GM18505 (cell line): ENCODE measurements around the gene RAPGEF5.

ENCODE experiments used
- ATAC-seq: cut with Tn5 transposase; IDR thresholded peaks from one replicate; pipeline ENCODE4 v1.9.1; 2021; ENCODE audit not compliant: unreplicated experiment
- POLR2A ChIP-seq: IDR thresholded peaks from 4 replicates; pipeline ENCODE4 v1.6.1; 2011; ENCODE audit warnings: borderline replicate concordance; ENCODE audit not compliant: insufficient read depth, insufficient read length; ENCODE audit errors: extremely low read depth

Gene RAPGEF5

GRCh38 chr7:22390516-22390915 is 33.6 kb upstream of the RAPGEF5 start:
- no peak for ATAC-seq
- no peak for TF ChIP-seq POLR2A

- TF ChIP-seq POLR2A = no peak
- no peak for ATAC-seq
Observed at GRCh38 chr7:22389892-22390291, 32.9 kb upstream of the RAPGEF5 start.

GRCh38 chr7:22387583-22387982 is 30.6 kb upstream of the RAPGEF5 start:
- no peak for ATAC-seq
- TF ChIP-seq POLR2A = no peak

DNA sequence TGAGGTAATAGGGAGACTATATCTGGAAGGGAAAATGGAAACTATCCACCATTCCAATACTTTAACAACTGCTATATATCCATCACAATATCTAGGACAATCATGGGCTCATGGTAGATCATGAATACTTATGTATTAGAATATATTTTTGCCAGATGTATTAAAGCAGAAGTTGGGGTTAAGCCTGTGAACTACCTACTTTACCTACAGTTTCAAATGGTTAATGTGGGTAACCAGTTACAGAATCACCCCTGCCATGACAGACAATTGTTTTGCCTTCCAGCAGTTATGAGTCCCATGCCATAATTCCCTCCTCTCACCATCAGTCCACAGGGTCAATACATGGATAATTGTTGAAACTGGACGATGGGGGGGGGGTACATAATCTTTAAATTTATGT is 29.9 kb upstream of the RAPGEF5 start:
- ATAC-seq = peak; percentile 50
- TF ChIP-seq POLR2A = no peak

GRCh38 chr7:22386206-22386858 is 29.4 kb upstream of the RAPGEF5 start:
- TF ChIP-seq POLR2A = no peak
- peak; percentile 60 for ATAC-seq

- TF ChIP-seq POLR2A = no peak
- ATAC-seq = no peak
Observed at GRCh38 chr7:22385326-22385725, 28.4 kb upstream of the RAPGEF5 start.

DNA sequence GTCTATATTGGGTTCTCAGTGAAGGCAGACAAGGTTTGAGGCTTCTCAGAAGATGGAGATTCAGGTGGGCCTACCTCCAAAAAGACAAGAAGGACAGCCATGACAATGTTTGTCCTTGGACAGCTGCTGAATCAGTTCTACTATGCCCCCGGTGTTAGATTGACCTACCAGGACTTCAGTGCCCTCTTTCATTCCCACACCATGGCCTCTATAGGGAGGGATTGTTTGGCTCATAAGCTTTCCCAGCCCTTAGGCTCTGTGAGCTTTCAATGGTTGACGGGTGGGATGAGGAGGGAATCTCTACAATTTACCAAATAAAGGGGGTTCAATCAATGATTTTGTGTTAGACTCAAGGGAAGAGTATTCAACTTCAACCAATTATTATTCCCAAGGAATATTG is 23.4 kb upstream of the RAPGEF5 start:
- ATAC-seq = no peak
- TF ChIP-seq POLR2A = no peak

DNA sequence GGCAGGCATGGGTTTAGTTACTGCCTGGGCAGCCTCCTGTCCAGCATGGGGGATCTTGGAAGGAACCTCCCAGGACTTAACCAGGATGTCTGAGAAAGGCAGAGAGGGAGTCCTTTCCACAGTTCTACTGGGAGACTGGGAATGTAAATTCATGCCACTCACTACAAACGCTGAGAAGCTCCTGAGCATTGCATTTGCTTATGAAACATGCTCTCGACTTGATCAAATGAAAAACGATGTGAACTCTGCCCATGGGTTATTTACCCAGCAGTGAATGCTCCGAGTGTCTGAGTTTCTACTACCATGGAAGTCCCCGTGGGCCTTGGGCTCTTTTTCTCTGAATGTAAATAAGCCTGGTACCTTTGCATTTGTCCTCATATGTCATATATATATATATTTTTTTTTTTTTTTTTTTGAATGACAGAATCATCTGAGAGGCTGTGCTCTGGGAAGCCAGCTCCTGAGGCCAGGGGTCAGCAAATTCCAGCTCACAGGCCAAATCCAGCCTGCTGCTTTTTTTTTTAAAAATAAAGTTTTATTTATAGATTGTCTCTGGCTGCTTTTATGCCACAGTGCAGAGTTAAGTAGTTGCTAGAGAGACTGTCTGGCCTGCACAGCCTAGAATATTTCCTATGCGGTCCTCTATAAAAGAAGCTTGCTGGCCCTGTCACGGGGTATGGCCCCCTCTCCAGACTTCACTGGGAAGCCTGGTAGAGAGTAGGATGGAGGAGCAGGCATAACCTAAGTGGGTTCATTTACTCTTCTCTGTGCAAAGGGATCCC is 21.4 kb upstream of the RAPGEF5 start:
- ATAC-seq = no peak
- no peak for TF ChIP-seq POLR2A

- TF ChIP-seq POLR2A = no peak
- no peak for ATAC-seq
Observed at GRCh38 chr7:22377703-22378102, 20.7 kb upstream of the RAPGEF5 start.

DNA sequence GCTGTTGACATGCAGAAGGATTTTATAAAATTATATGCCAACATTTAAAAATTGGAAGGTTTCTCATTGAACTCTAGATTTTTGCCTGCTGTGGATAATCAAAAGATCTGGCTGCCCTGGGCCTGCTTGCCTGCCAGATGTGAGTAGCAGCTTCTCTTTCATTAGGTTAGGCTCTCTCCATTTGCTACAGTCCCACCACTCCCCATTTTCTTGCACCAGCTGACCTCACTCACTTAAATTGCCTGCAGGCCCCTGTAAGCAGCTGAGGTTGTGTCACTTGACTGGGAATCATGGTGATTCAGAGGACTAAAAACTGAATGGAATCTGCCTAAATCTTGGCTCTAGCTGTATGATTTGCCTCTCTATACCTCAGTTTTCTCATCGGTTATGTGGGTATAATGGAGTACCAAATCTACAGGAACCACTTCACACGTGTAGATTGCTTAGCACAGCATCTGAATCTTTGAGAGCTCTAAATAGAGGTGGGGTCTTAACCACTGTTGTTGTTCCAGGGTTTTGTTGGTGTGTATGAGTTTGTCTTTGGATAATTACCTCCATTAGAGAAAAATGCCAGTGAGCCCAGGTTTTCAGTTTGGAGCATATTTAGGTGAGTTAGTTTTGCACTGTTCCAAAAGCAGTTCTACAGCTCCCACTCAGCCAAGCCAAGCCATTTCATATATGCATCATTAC is 18.6 kb upstream of the RAPGEF5 start:
- no peak for TF ChIP-seq POLR2A
- no peak for ATAC-seq

- TF ChIP-seq POLR2A = no peak
- no peak for ATAC-seq
Observed at GRCh38 chr7:22373911-22374310, 17.0 kb upstream of the RAPGEF5 start.

DNA sequence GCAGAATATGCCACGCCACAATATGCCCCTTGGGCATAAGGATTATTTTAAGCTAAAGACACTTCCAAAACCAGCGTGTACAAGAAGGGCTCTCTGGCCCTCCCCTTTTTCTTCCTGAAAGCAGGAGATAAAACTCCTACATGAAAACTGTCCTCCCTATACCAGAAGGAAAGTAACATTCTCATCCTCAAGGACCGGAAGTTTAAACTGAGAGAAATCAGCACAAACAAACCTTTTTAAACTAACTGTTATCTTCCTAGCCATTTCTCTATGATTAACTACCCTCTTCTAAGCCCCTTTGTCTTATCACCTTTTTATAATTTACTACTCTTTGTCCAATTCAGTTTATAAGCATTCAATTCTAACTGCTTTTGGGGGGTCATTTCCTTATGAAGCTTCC is 16.4 kb upstream of the RAPGEF5 start:
- no peak for ATAC-seq
- TF ChIP-seq POLR2A = no peak

- no peak for ATAC-seq
- no peak for TF ChIP-seq POLR2A
Observed at GRCh38 chr7:22372863-22373262, 15.9 kb upstream of the RAPGEF5 start.

GRCh38 chr7:22371878-22372277 is 14.9 kb upstream of the RAPGEF5 start:
- no peak for ATAC-seq
- no peak for TF ChIP-seq POLR2A
